Measurements from ENCODE around the gene GOSR2.

GOSR2 gene

GRCh38 chr17:46898860-46899259, 24.1 kb upstream of the GOSR2 start:
- no peak for DNase-seq (ENCODE audit: low read depth)
- no peak for TF ChIP-seq CTCF (IDR thresholded peaks at IDR 0.05; ENCODE audit: insufficient read depth, low read depth, low read length, missing control alignments)
- no peak overlapping the region for H3K4me3 ChIP-seq (ENCODE audit: low read length)

- no peak for DNase-seq (ENCODE audit: low read depth)
- H3K4me3 ChIP-seq (ENCODE audit: low read length): no peak overlapping the region
- no peak for TF ChIP-seq CTCF (IDR thresholded peaks at IDR 0.05; ENCODE audit: insufficient read depth, low read depth, low read length, missing control alignments)
Observed at GRCh38 chr17:46901291-46901690, 21.7 kb upstream of the GOSR2 start.

- no peak overlapping the region for H3K4me3 ChIP-seq (ENCODE audit: low read length)
- DNase-seq (ENCODE audit: low read depth): no peak
- TF ChIP-seq CTCF (IDR thresholded peaks at IDR 0.05; ENCODE audit: insufficient read depth, low read depth, low read length, missing control alignments): no peak
Observed at GRCh38 chr17:46903762-46904672, 18.9 kb upstream of the GOSR2 start.

- no peak for DNase-seq (ENCODE audit: low read depth)
- H3K4me3 ChIP-seq (ENCODE audit: low read length): no peak overlapping the region
- no peak for TF ChIP-seq CTCF (IDR thresholded peaks at IDR 0.05; ENCODE audit: insufficient read depth, low read depth, low read length, missing control alignments)
Observed at GRCh38 chr17:46908068-46908737, 14.8 kb upstream of the GOSR2 start.

GRCh38 chr17:46910179-46910927, 12.6 kb upstream of the GOSR2 start:
- DNase-seq (ENCODE audit: low read depth): no peak
- TF ChIP-seq CTCF (IDR thresholded peaks at IDR 0.05; ENCODE audit: insufficient read depth, low read depth, low read length, missing control alignments): no peak
- no peak overlapping the region for H3K4me3 ChIP-seq (ENCODE audit: low read length)

GRCh38 chr17:46911311-46911710, 11.6 kb upstream of the GOSR2 start:
- DNase-seq (ENCODE audit: low read depth): no peak
- H3K4me3 ChIP-seq (ENCODE audit: low read length): no peak overlapping the region
- no peak for TF ChIP-seq CTCF (IDR thresholded peaks at IDR 0.05; ENCODE audit: insufficient read depth, low read depth, low read length, missing control alignments)

All from epithelial cell of esophagus (primary cell).